NCI-H2081 treated with DMSO at 0.1 percent for 48 hours (cell line): ENCODE data around the gene PKN1.
"Not testable (repeated sequence)": the region's sequence is repeated elsewhere in the genome, so short reads cannot be mapped to it uniquely, and the experiment has no call there.

Experiments
- DNase-seq: peaks from one replicate; lab custom pipeline; 2025; lab: John Stamatoyannopoulos, UW

The PKN1 gene

GRCh38 chr19:14487370-14488125, 54.4 kb downstream of the PKN1 start:
- DNase-seq: no peak

GRCh38 chr19:14492756-14493337, 59.7 kb downstream of the PKN1 start:
- DNase-seq: no peak

GRCh38 chr19:14494411-14494810, 61.3 kb downstream of the PKN1 start:
- no peak for DNase-seq

- no peak for DNase-seq
These were observed 62.0 kb downstream of the PKN1 start for GRCh38 chr19:14494910-14495671.

- DNase-seq: no peak
These were observed 62.5 kb downstream of the PKN1 start for GRCh38 chr19:14495672-14496028.

- DNase-seq: peak; percentile 93
These were observed 63.1 kb downstream of the PKN1 start, which contains the start of gene GIPC1 for GRCh38 chr19:14496029-14496833. GIPC1 (minus strand) TSS chr19:14496127; CDS start chr19:14482976, 13,151 bp downstream.

- no peak for DNase-seq
These were observed 63.7 kb downstream of the PKN1 start for GRCh38 chr19:14496834-14497227.

GRCh38 chr19:14497228-14497921, 64.3 kb downstream of the PKN1 start:
- no peak for DNase-seq

- no peak for DNase-seq
These were observed 69.4 kb downstream of the PKN1 start for GRCh38 chr19:14502334-14503092.

- DNase-seq: no peak
These were observed 70.2 kb downstream of the PKN1 start for GRCh38 chr19:14503285-14503684.

GRCh38 chr19:14504575-14504974, 71.5 kb downstream of the PKN1 start:
- DNase-seq: not testable (repeated sequence)

GRCh38 chr19:14505488-14506239, 72.6 kb downstream of the PKN1 start:
- no peak for DNase-seq

- DNase-seq: no peak
These were observed 74.8 kb downstream of the PKN1 start for GRCh38 chr19:14507704-14508542.

- DNase-seq: no peak
These were observed 77.5 kb downstream of the PKN1 start for GRCh38 chr19:14510311-14511228.

GRCh38 chr19:14511229-14511593, 78.1 kb downstream of the PKN1 start:
- no peak for DNase-seq

- no peak for DNase-seq
These were observed 79.4 kb downstream of the PKN1 start for GRCh38 chr19:14512406-14512961.

GRCh38 chr19:14514215-14514863, 81.2 kb downstream of the PKN1 start:
- DNase-seq: no peak
